ENCODE measurements around the gene PTCH2. TPM values are rescaled to one million over a fixed set of nuclear protein-coding genes. Genes with fewer than 3 reads are reported as not detected.

The PTCH2 gene
- total and polyA plus RNA-seq, 2 of the 13 experiments (the other 11 are each of a cell fraction or from before 2014, with no cell fraction given), result 0.60 to 1.5 TPM

- TF ChIP-seq KLF15 (CRISPR knock-in tag; IDR thresholded peaks at IDR 0.05; ENCODE audit: borderline replicate concordance), result no peak; the same call in 1 of the 2 replicates
- TF ChIP-seq TSC22D2 (CRISPR knock-in tag; IDR thresholded peaks at IDR 0.05; ENCODE audit: borderline replicate concordance), result no peak
- TF ChIP-seq SMAD1 (CRISPR knock-in tag; IDR thresholded peaks at IDR 0.05; ENCODE audit: borderline replicate concordance, low read depth), result no peak; the same call in 1 of the 2 replicates
- no peak for TF ChIP-seq CCAR2 (optimal IDR thresholded peaks at IDR 0.05; ENCODE audit: low read depth, low read length)
- peak; percentile 92 for TF ChIP-seq SKI (IDR thresholded peaks at IDR 0.05; ENCODE audit: partially characterized antibody)
- peak; percentile 91; the same call in 1 of the 2 replicates for TF ChIP-seq ZNF350 (CRISPR knock-in tag; IDR thresholded peaks at IDR 0.05; ENCODE audit: borderline replicate concordance, low read depth)
- no peak for TF ChIP-seq ZNF567 (CRISPR knock-in tag; IDR thresholded peaks at IDR 0.05; ENCODE audit: borderline replicate concordance)
- peak; percentile 64; the same call in 1 of the 2 replicates for TF ChIP-seq ZSCAN21 (CRISPR knock-in tag; IDR thresholded peaks at IDR 0.05; ENCODE audit: borderline replicate concordance)
- peak; percentile 57; the same call in 1 of the 2 replicates for TF ChIP-seq MTA1 (CRISPR knock-in tag; IDR thresholded peaks at IDR 0.05; ENCODE audit: borderline replicate concordance)
- TF ChIP-seq ZSCAN22 (CRISPR knock-in tag; IDR thresholded peaks at IDR 0.05), result peak; percentile 65; the same call in 1 of the 2 replicates
- TF ChIP-seq TBX2 (CRISPR knock-in tag; IDR thresholded peaks at IDR 0.05; ENCODE audit: borderline replicate concordance), result peak; percentile 88
- TF ChIP-seq ZNF773 (CRISPR knock-in tag; IDR thresholded peaks at IDR 0.05; ENCODE audit: borderline replicate concordance), result no peak
- no peak for TF ChIP-seq MAFG (CRISPR knock-in tag; IDR thresholded peaks at IDR 0.05)
- TF ChIP-seq ZBTB25 (CRISPR knock-in tag; IDR thresholded peaks at IDR 0.05), result peak; percentile 35; the same call in 1 of the 2 replicates
- TF ChIP-seq MLX (CRISPR knock-in tag; IDR thresholded peaks at IDR 0.05), result no peak
- TF ChIP-seq ZFAT (CRISPR knock-in tag; conservative IDR thresholded peaks at IDR 0.05), result no peak
- TF ChIP-seq ZKSCAN5 (CRISPR knock-in tag; IDR thresholded peaks at IDR 0.05), result no peak
- peak; percentile 64 for TF ChIP-seq FOSL2 (CRISPR knock-in tag; IDR thresholded peaks at IDR 0.05)
- no peak for TF ChIP-seq NFE2 (CRISPR knock-in tag; IDR thresholded peaks at IDR 0.05)
- 0 out of 2 replicates have a peak, but pooled peaks have one; percentile 23 for TF ChIP-seq HES4 (CRISPR knock-in tag; IDR thresholded peaks at IDR 0.05; ENCODE audit: borderline replicate concordance)
- TF ChIP-seq HDAC1 (CRISPR knock-in tag; IDR thresholded peaks at IDR 0.05), result peak; percentile 91
- no peak for TF ChIP-seq REST (IDR thresholded peaks at IDR 0.05; ENCODE audit: borderline replicate concordance in 1 of 2, low read depth in 1 of 2, low read length in 2 of 2)
Measured at GRCh38 chr1:44799770-44800584, 43.1 kb downstream of the PTCH2 start, which contains the start of gene PLK3 (continued).

Measured in HepG2 (cell line).